IPS-11a (cell line): Measurements from ENCODE around the gene SSTR4.

Experiments used
- H3K4me3 ChIP-seq: one replicate; pipeline ENCODE4 v1.5.1; 2013; ENCODE audit warnings: low read depth, low read length, control low read depth

The SSTR4 gene

GRCh38 chr20:23085436-23086055 lies 50.4 kb downstream of the SSTR4 start:
- no peak overlapping the region for H3K4me3 ChIP-seq

- no peak within 1 kb of the TSS for H3K4me3 ChIP-seq
Observed at GRCh38 chr20:23086056-23086566, 51.0 kb downstream of the SSTR4 start, which contains the start of gene CD93. Gene CD93, minus strand, starts transcription at chr20:23086324. Its CDS starts 132 bp downstream, at chr20:23086192.

- no peak overlapping the region for H3K4me3 ChIP-seq
Observed at GRCh38 chr20:23086931-23087411, 51.9 kb downstream of the SSTR4 start.

GRCh38 chr20:23087587-23088251 lies 52.6 kb downstream of the SSTR4 start:
- no peak overlapping the region for H3K4me3 ChIP-seq
